ENCODE results near the gene RAP1GAP2. TPM values are rescaled to one million over a fixed set of nuclear protein-coding genes. Genes with fewer than 3 reads are reported as not detected.

RAP1GAP2 gene
- total and polyA plus RNA-seq, 2 of the 8 experiments (the other 6 are each of a cell fraction or from before 2014, with no cell fraction given): 24.0 to 63.8 TPM

- TF ChIP-seq CHD7 (IDR thresholded peaks at IDR 0.05; ENCODE audit: insufficient replicate concordance, low read length): no peak
These were observed 219.7 kb downstream of the RAP1GAP2 start (continued) for GRCh38 chr17:3015890-3016289.
